MM.1S (cell line): ENCODE data around the gene FADS3.

ENCODE experiments used
- DNase-seq: peaks from one replicate; pipeline ENCODE4 v3.0.0-alpha.2; 2015
- H2AFZ ChIP-seq: fragments of 300-600 bp; sonication (generic); 2 replicates; pipeline ENCODE4 v1.6.0; 2016; ENCODE audit warnings: antibody characterized with exemption, low read length
- H3F3A ChIP-seq: fragments of 300-600 bp; sonication (generic); 2 replicates; pipeline ENCODE4 v1.6.1; 2016; ENCODE audit warnings: mild to moderate bottlenecking, antibody characterized with exemption, low read length, moderate library complexity, mixed read lengths; ENCODE audit not compliant: insufficient read depth
- H3K27ac ChIP-seq: fragments of 300-600 bp; sonication (generic); 2 replicates; pipeline ENCODE4 v1.5.1; 2016; ENCODE audit warnings: mild to moderate bottlenecking, low read length
- H3K27me3 ChIP-seq: fragments of 300-600 bp; sonication (generic); replicated peaks from 2 replicates; pipeline ENCODE4 v1.6.0; 2016; ENCODE audit warnings: low read length; ENCODE audit not compliant: insufficient read depth
- H3K36me3 ChIP-seq: fragments of 300-600 bp; sonication (generic); replicated peaks from 2 replicates; pipeline ENCODE4 v1.6.1; 2016; ENCODE audit warnings: mild to moderate bottlenecking, low read length, mixed read lengths; ENCODE audit not compliant: insufficient read depth
- H3K4me1 ChIP-seq: fragments of 300-600 bp; sonication (generic); 2 replicates; pipeline ENCODE4 v1.6.1; 2016; ENCODE audit warnings: low read length, mixed read lengths
- H3K4me2 ChIP-seq: fragments of 300-600 bp; sonication (generic); 2 replicates; pipeline ENCODE4 v1.6.0; 2016; ENCODE audit warnings: low read depth, low read length
- H3K4me3 ChIP-seq: fragments of 300-600 bp; sonication (generic); 2 replicates; pipeline ENCODE4 v1.5.1; 2016; ENCODE audit warnings: low read length, mixed read lengths
- H3K79me2 ChIP-seq: fragments of 300-600 bp; sonication (generic); 2 replicates; pipeline ENCODE4 v1.6.1; 2016; ENCODE audit warnings: mixed run types, low read length, mixed read lengths
- H3K9ac ChIP-seq: fragments of 300-600 bp; sonication (generic); 2 replicates; pipeline ENCODE4 v1.6.1; 2016; ENCODE audit warnings: low read length, mixed read lengths
- H3K9me2 ChIP-seq: fragments of 300-600 bp; sonication (generic); replicated peaks from 2 replicates; pipeline ENCODE4 v1.6.1; 2016; ENCODE audit warnings: mild to moderate bottlenecking, low read length, mixed read lengths; ENCODE audit not compliant: insufficient read depth
- H3K9me3 ChIP-seq: fragments of 300-600 bp; sonication (generic); replicated peaks from 2 replicates; pipeline ENCODE4 v1.6.1; 2016; ENCODE audit warnings: mild to moderate bottlenecking, low read length, mixed read lengths; ENCODE audit not compliant: insufficient read depth
- H4K20me1 ChIP-seq: fragments of 300-600 bp; sonication (generic); 2 replicates; pipeline ENCODE4 v1.6.1; 2016; ENCODE audit warnings: mild to moderate bottlenecking, low read length, moderate library complexity, mixed read lengths; ENCODE audit not compliant: insufficient read depth
- EZH2 ChIP-seq: fragments of 300-600 bp; sonication (generic); optimal IDR thresholded peaks from 2 replicates; pipeline ENCODE3; 2017; ENCODE audit warnings: low read depth, mild to moderate bottlenecking, antibody characterized with exemption, low read length, mixed read lengths
- EZH2phosphoT487 ChIP-seq: fragments of 300-600 bp; sonication (generic); IDR thresholded peaks from 2 replicates; pipeline ENCODE4 v1.6.1; 2018; ENCODE audit warnings: antibody characterized with exemption, low read length
- TF ChIP-seq, protein P1 (sequence below): fragments of 300-600 bp; sonication (generic); IDR thresholded peaks from 2 replicates; pipeline ENCODE4 v1.5.1; 2016; ENCODE audit warnings: antibody characterized with exemption, low read length, mixed read lengths

The FADS3 gene

DNA sequence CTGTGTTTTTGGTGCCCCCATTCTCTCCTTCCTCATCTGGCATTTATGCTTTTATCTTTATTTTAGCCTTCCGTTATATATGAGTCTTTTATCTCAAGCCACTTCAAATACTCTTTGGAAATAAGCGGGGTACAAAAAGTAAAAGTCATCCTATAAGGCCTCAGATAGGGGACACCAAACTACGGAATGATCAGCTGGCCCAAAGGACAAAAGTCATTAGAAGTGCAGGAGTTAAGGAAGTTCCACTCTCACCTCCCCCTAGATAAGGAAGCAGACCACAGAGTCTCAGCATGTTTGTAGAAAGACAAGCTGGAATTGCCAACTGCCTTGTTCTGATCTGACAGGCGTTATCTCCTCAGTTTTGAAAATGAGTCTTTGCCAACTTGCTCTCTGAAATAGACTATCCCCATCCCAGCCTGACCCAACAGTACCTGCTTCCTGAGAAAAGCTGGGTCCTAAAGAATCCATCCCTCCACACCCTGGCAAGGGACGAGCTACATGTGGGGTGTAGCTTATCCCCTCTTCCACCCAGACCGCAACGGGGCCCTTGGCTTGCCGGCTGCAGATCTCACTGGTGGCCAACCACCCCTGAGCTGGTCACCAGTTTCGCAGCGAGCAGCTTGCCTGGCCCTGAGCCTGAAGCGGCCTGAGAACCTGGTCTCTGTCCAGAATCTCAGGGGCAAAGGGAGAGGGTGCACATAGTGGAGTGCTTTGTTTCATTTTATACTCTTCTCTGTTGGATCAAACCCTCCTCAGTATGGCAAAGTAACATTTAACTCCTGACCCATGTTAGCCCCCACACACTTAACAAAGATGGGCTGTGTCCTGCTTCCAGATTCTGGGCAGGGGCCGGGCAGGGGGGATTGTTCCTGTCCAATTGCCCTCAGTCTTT, 49.5 kb downstream of the FADS3 start:
- Histone ChIP-seq H3K36me3 (no peaks in the 10 kb centered on the region), H3K27me3 (no peaks in the 10 kb centered on the region; the same call in 1 of the 2 replicates), H3F3A (no peaks in the 10 kb centered on the region), H3K9me3 (no peaks in the 10 kb centered on the region), H3K9me2 (no peaks in the 10 kb centered on the region), H3K9ac (no peak overlapping the region), H2AFZ (no peak overlapping the region), H3K4me3 (no peak overlapping the region), H3K4me2 (no peak overlapping the region), H4K20me1 (no peaks in the 10 kb centered on the region), H3K4me1 (no peaks in the 10 kb centered on the region), H3K27ac (no peak overlapping the region), H3K79me2 (no peaks in the 10 kb centered on the region)
- no peak for DNase-seq
- TF ChIP-seq EZH2 (no peak), EZH2phosphoT487 (no peak)
- TF ChIP-seq, protein P1, sequence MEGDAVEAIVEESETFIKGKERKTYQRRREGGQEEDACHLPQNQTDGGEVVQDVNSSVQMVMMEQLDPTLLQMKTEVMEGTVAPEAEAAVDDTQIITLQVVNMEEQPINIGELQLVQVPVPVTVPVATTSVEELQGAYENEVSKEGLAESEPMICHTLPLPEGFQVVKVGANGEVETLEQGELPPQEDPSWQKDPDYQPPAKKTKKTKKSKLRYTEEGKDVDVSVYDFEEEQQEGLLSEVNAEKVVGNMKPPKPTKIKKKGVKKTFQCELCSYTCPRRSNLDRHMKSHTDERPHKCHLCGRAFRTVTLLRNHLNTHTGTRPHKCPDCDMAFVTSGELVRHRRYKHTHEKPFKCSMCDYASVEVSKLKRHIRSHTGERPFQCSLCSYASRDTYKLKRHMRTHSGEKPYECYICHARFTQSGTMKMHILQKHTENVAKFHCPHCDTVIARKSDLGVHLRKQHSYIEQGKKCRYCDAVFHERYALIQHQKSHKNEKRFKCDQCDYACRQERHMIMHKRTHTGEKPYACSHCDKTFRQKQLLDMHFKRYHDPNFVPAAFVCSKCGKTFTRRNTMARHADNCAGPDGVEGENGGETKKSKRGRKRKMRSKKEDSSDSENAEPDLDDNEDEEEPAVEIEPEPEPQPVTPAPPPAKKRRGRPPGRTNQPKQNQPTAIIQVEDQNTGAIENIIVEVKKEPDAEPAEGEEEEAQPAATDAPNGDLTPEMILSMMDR: no peak

DNA sequence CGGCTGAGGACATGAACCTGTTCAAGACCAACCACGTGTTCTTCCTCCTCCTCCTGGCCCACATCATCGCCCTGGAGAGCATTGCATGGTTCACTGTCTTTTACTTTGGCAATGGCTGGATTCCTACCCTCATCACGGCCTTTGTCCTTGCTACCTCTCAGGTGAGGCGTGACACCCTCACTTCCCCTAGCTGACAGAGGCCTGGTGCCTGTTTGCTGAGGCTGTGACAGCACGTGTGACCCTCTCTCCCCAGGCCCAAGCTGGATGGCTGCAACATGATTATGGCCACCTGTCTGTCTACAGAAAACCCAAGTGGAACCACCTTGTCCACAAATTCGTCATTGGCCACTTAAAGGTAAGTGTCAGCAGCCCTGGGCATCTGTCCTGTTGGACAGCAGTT, 51.0 kb downstream of the FADS3 start:
- no peak overlapping the region for H3K27ac ChIP-seq
- TF ChIP-seq, protein P1: no peak
- no peak for TF ChIP-seq EZH2
- no peak for TF ChIP-seq EZH2phosphoT487
- no peaks in the 10 kb centered on the region; the same call in 1 of the 2 replicates for H3K27me3 ChIP-seq
- no peaks in the 10 kb centered on the region for H3K79me2 ChIP-seq
- no peaks in the 10 kb centered on the region for H3K36me3 ChIP-seq
- H3K4me2 ChIP-seq: no peak overlapping the region
- no peaks in the 10 kb centered on the region for H3F3A ChIP-seq
- no peak overlapping the region for H2AFZ ChIP-seq
- DNase-seq: no peak
- H3K9me2 ChIP-seq: no peaks in the 10 kb centered on the region
- H3K4me1 ChIP-seq: no peaks in the 10 kb centered on the region
- H4K20me1 ChIP-seq: no peaks in the 10 kb centered on the region
- no peak overlapping the region for H3K9ac ChIP-seq
- H3K9me3 ChIP-seq: no peaks in the 10 kb centered on the region
- no peak overlapping the region for H3K4me3 ChIP-seq

DNA sequence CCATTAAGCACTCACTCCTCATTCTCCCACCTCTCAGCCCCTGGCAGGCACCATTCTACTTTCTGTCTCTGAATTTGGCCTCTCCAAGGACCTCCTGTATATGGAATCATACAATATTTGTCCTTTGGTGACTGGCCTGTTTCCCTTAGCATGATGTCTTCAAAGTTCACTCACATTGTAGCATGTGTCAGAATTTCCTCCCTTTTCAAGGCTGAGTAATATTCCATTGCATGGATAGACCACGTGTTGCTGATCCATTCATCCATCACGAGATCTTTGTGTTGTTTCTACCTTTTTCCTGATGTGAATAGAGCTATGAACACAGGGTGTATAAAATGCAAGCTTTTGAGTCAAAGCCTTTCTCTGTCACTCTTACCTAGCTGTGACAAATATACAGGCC, 51.6 kb downstream of the FADS3 start:
- H3K36me3 ChIP-seq: no peaks in the 10 kb centered on the region
- no peaks in the 10 kb centered on the region for H3K79me2 ChIP-seq

More for the DNA sequence above, 51.6 kb downstream of the FADS3 start:
- DNase-seq: no peak
- Histone ChIP-seq H3F3A (0 out of 2 replicates have a peak, but pooled peaks cover 3% of the 10 kb centered on the region), H3K9ac (no peak overlapping the region), H3K4me1 (peaks cover 4% of the 10 kb centered on the region), H3K9me3 (no peaks in the 10 kb centered on the region), H3K9me2 (no peaks in the 10 kb centered on the region), H2AFZ (no peak overlapping the region), H3K27me3 (no peaks in the 10 kb centered on the region; the same call in 1 of the 2 replicates), H3K27ac (no peak overlapping the region), H3K4me3 (no peak overlapping the region), H4K20me1 (no peaks in the 10 kb centered on the region), H3K4me2 (no peak overlapping the region)
- TF ChIP-seq EZH2 (no peak), EZH2phosphoT487 (no peak)
- TF ChIP-seq, protein P1: no peak
